GM12864 (cell line): ENCODE measurements around the gene UNC5C.

Source experiments
- DNase-seq: peaks from one replicate; pipeline ENCODE4 v3.0.0-alpha.2; 2011; ENCODE audit warnings: low read depth
- H3K4me3 ChIP-seq: 2 replicates; pipeline ENCODE4 v1.5.1; 2011; ENCODE audit warnings: mild to moderate bottlenecking, low read depth, low read length, control low read depth
- TF ChIP-seq, protein P1 (sequence below): IDR thresholded peaks from 2 replicates; pipeline ENCODE4 v1.5.1; 2011; ENCODE audit warnings: low read depth, mild to moderate bottlenecking, moderate library complexity, low read length, control low read depth, inconsistent platforms; ENCODE audit errors: missing control alignments

The UNC5C gene

DNA sequence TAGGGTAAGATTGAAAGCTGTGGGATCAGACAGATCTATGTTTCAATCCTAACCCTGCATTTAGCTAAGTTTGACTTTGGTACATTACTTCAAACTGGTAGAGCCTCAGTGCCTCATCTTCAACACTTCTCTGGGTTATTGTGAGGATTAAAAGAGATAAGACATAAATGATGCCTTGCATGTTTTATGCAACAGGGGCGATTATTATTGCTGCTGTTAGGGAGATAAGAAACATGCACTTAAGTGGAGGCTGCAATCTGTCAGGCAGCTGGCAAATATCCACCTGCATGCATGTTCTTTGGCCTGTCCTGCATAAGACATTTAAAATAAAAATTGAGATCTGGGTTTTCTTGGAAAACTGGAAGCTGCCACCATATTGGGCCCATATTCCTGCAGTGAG, 24.6 kb downstream of the UNC5C start:
- no peak for DNase-seq
- TF ChIP-seq, protein P1, sequence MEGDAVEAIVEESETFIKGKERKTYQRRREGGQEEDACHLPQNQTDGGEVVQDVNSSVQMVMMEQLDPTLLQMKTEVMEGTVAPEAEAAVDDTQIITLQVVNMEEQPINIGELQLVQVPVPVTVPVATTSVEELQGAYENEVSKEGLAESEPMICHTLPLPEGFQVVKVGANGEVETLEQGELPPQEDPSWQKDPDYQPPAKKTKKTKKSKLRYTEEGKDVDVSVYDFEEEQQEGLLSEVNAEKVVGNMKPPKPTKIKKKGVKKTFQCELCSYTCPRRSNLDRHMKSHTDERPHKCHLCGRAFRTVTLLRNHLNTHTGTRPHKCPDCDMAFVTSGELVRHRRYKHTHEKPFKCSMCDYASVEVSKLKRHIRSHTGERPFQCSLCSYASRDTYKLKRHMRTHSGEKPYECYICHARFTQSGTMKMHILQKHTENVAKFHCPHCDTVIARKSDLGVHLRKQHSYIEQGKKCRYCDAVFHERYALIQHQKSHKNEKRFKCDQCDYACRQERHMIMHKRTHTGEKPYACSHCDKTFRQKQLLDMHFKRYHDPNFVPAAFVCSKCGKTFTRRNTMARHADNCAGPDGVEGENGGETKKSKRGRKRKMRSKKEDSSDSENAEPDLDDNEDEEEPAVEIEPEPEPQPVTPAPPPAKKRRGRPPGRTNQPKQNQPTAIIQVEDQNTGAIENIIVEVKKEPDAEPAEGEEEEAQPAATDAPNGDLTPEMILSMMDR = no peak
- no peak overlapping the region for H3K4me3 ChIP-seq

GRCh38 chr4:95522682-95523530, 25.9 kb downstream of the UNC5C start:
- no peak for DNase-seq
- H3K4me3 ChIP-seq = no peak overlapping the region
- TF ChIP-seq, protein P1 = no peak

- TF ChIP-seq, protein P1 = no peak
- no peak overlapping the region for H3K4me3 ChIP-seq
- DNase-seq = no peak
Observed at GRCh38 chr4:95517576-95518345, 31.0 kb downstream of the UNC5C start.

GRCh38 chr4:95516528-95517017, 32.2 kb downstream of the UNC5C start:
- DNase-seq = no peak
- H3K4me3 ChIP-seq = no peak overlapping the region
- TF ChIP-seq, protein P1 = no peak

DNA sequence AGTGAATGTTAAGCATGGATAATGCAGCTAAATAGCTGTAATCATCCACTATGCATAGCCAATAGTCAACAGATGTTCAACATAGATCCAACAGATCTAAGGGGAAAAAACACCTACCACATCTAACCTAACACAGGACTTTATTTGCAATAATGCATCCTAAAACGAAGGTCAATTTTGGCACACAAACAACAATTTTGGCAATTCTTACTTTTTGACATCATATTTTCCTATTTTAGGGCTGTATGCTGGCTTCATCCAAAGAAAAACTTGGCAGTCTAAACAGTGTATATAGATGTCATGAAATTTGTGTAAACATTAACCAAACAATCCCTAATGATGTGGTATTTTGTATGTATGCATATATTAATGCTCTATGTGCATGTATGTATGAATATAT, 33.2 kb downstream of the UNC5C start:
- H3K4me3 ChIP-seq = no peak overlapping the region
- TF ChIP-seq, protein P1 = no peak
- DNase-seq = no peak

DNA sequence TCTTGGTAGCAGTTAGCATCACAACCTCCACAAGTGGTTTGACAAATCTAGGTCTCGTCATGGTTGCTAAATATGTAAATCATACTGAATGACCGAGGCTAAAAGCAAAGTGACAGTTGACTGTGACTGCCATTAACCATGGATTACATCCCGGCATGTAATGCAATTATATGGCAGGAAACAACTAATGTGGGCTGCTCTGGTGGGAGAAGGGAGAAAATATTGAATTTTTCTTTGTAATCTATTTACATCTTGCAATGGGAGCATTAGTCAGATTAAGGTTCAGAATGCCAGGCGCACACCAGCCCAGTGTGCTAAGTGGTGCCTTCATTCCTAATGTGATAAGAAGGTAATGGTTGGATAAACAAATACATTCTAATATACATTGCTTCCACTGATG, 35.8 kb downstream of the UNC5C start:
- TF ChIP-seq, protein P1 = no peak
- no peak for DNase-seq
- no peak overlapping the region for H3K4me3 ChIP-seq
